GM12892 (cell line): ENCODE measurements around the gene IL20RA.

Source experiments
- DNase-seq: peaks from one replicate; pipeline ENCODE4 v3.0.0; 2011; ENCODE audit not compliant: insufficient read length
- FAIRE-seq: peaks from 2 replicates; lab custom pipeline; 2011; peaks lifted over from hg19 to GRCh38; lab: Jason Lieb, UNC
- POLR2A ChIP-seq: IDR thresholded peaks from 2 replicates; pipeline ENCODE4 v1.6.1; 2011; ENCODE audit warnings: low read depth, low read length, control low read depth
- POLR2AphosphoS5 ChIP-seq: IDR thresholded peaks from 2 replicates; pipeline ENCODE4 v1.6.1; 2011; ENCODE audit warnings: low read depth, low read length, control low read depth
- TAF1 ChIP-seq: IDR thresholded peaks from 2 replicates; pipeline ENCODE4 v1.6.1; 2011; ENCODE audit warnings: low read depth, mild to moderate bottlenecking, control low read depth, low read length, borderline replicate concordance

Gene IL20RA

GRCh38 chr6:137016356-137016755, 28.4 kb downstream of the IL20RA start:
- no peak for DNase-seq
- no peak for FAIRE-seq
- TF ChIP-seq POLR2A (no peak), POLR2AphosphoS5 (no peak), TAF1 (no peak)

GRCh38 chr6:137015943-137016342, 28.8 kb downstream of the IL20RA start:
- no peak for FAIRE-seq
- TF ChIP-seq POLR2A (no peak), POLR2AphosphoS5 (no peak), TAF1 (no peak)
- DNase-seq = no peak

GRCh38 chr6:137013738-137014602, 30.8 kb downstream of the IL20RA start:
- TF ChIP-seq POLR2AphosphoS5 = no peak
- no peak for TF ChIP-seq POLR2A
- FAIRE-seq (no peak), DNase-seq (no peak)

- DNase-seq (no peak), FAIRE-seq (no peak)
Observed at GRCh38 chr6:137013031-137013430, 31.7 kb downstream of the IL20RA start.

GRCh38 chr6:137011406-137011805, 33.4 kb downstream of the IL20RA start:
- FAIRE-seq (no peak), DNase-seq (no peak)
- TF ChIP-seq TAF1 = no peak
- TF ChIP-seq POLR2AphosphoS5 = no peak
- no peak for TF ChIP-seq POLR2A

More at GRCh38 chr6:137013031-137013430, 31.7 kb downstream of the IL20RA start:
- no peak for TF ChIP-seq TAF1
- TF ChIP-seq POLR2AphosphoS5 = no peak
- TF ChIP-seq POLR2A = no peak

- no peak for TF ChIP-seq POLR2AphosphoS5
- no peak for TF ChIP-seq POLR2A
- TF ChIP-seq TAF1 = no peak
- FAIRE-seq (no peak), DNase-seq (no peak)
Observed at GRCh38 chr6:137010128-137010718, 34.5 kb downstream of the IL20RA start.

GRCh38 chr6:137008204-137008603, 36.6 kb downstream of the IL20RA start:
- no peak for TF ChIP-seq POLR2A
- no peak for TF ChIP-seq POLR2AphosphoS5
- no peak for TF ChIP-seq TAF1
- no peak for FAIRE-seq
- no peak for DNase-seq

- DNase-seq = no peak
- no peak for TF ChIP-seq POLR2AphosphoS5
- TF ChIP-seq TAF1 = no peak
- no peak for TF ChIP-seq POLR2A
- no peak for FAIRE-seq
Observed at GRCh38 chr6:137006056-137006455, 38.7 kb downstream of the IL20RA start.

GRCh38 chr6:137005073-137005472, 39.7 kb downstream of the IL20RA start:
- no peak for TF ChIP-seq POLR2A
- no peak for TF ChIP-seq TAF1
- TF ChIP-seq POLR2AphosphoS5 = no peak
- DNase-seq (no peak), FAIRE-seq (no peak)

GRCh38 chr6:137002505-137002904, 42.3 kb downstream of the IL20RA start:
- FAIRE-seq (no peak), DNase-seq (no peak)
- no peak for TF ChIP-seq TAF1
- no peak for TF ChIP-seq POLR2AphosphoS5
- TF ChIP-seq POLR2A = no peak

GRCh38 chr6:137001977-137002302, 42.8 kb downstream of the IL20RA start:
- DNase-seq (no peak), FAIRE-seq (no peak)
- TF ChIP-seq TAF1 = no peak
- no peak for TF ChIP-seq POLR2A
- no peak for TF ChIP-seq POLR2AphosphoS5
